Fibroblast of the aortic adventitia (primary cell): ENCODE measurements around the gene IGSF9B. TPM values are rescaled to one million over a fixed set of nuclear protein-coding genes. Genes with fewer than 3 reads are reported as not detected.

ENCODE experiments used
- DNase-seq: peaks from one replicate; pipeline ENCODE4 v3.0.0-alpha.2; 2010; ENCODE audit warnings: low read depth
- H3K4me3 ChIP-seq: 2 replicates; pipeline ENCODE4 v1.5.1; 2011; ENCODE audit warnings: low read depth, mild to moderate bottlenecking, control low read depth, low read length, moderate library complexity
- CTCF ChIP-seq: IDR thresholded peaks from 2 replicates; pipeline ENCODE4 v1.5.1; 2011; ENCODE audit warnings: mild to moderate bottlenecking, low read length, control low read depth, inconsistent platforms; ENCODE audit not compliant: insufficient read depth
- total RNA-seq: library from RNA; depleted of rRNA; stranded (reverse); fragments of >200 nt; gene quantifications from 2 replicates; pipeline ENCODE4 v1.2.3, GENCODE V29; 2012; ENCODE audit warnings: low replicate concordance

Gene IGSF9B
- total RNA-seq, 1 donor: 3.2 TPM

- DNase-seq: no peak
- TF ChIP-seq CTCF: no peak
- H3K4me3 ChIP-seq: no peak overlapping the region
Measured at GRCh38 chr11:133992121-133992520, 35.4 kb upstream of the IGSF9B start.

GRCh38 chr11:133991101-133991500 is 34.3 kb upstream of the IGSF9B start:
- no peak overlapping the region for H3K4me3 ChIP-seq
- TF ChIP-seq CTCF: no peak
- no peak for DNase-seq

- no peak for DNase-seq
- no peak for TF ChIP-seq CTCF
- no peak overlapping the region for H3K4me3 ChIP-seq
Measured at GRCh38 chr11:133990501-133990900, 33.7 kb upstream of the IGSF9B start.

- no peak for DNase-seq
Measured at GRCh38 chr11:133988686-133989410, 32.1 kb upstream of the IGSF9B start.

GRCh38 chr11:133987171-133987570 is 30.4 kb upstream of the IGSF9B start:
- DNase-seq: no peak
- H3K4me3 ChIP-seq: no peak overlapping the region
- no peak for TF ChIP-seq CTCF

More at GRCh38 chr11:133988686-133989410, 32.1 kb upstream of the IGSF9B start:
- H3K4me3 ChIP-seq: no peak overlapping the region
- TF ChIP-seq CTCF: no peak

- TF ChIP-seq CTCF: no peak
- no peak overlapping the region for H3K4me3 ChIP-seq
- no peak for DNase-seq
Measured at GRCh38 chr11:133985981-133986944, 29.5 kb upstream of the IGSF9B start.
